GM12892 (cell line): ENCODE data around the gene GDPGP1.

Experiments used
- POLR2A ChIP-seq: IDR thresholded peaks from 2 replicates; pipeline ENCODE4 v1.6.1; 2011; ENCODE audit warnings: low read depth, low read length, control low read depth
- TAF1 ChIP-seq: IDR thresholded peaks from 2 replicates; pipeline ENCODE4 v1.6.1; 2011; ENCODE audit warnings: low read depth, mild to moderate bottlenecking, control low read depth, low read length, borderline replicate concordance

- TF ChIP-seq POLR2A (no peak), TAF1 (no peak)
Observed at GRCh38 chr15:90286678-90287077, 52.7 kb downstream of the GDPGP1 start.
